Fibroblast of pulmonary artery (primary cell): ENCODE results near the gene ZNF638.

Experiments used
- DNase-seq: peaks from one replicate; pipeline ENCODE4 v3.0.0-alpha.2; 2010; ENCODE audit warnings: low read depth
- H3K4me3 ChIP-seq: replicated peaks from 2 replicates; pipeline ENCODE4 v1.5.1; 2011; ENCODE audit warnings: low read depth, mild to moderate bottlenecking, control low read depth, low read length, moderate library complexity
- CTCF ChIP-seq: IDR thresholded peaks from 2 replicates; pipeline ENCODE4 v1.5.1; 2011; ENCODE audit warnings: mild to moderate bottlenecking, control low read depth, low read length, inconsistent platforms; ENCODE audit errors: missing control alignments

The ZNF638 gene

GRCh38 chr2:71462641-71463341, 131.2 kb downstream of the ZNF638 start:
- no peak for DNase-seq
- H3K4me3 ChIP-seq, result no peak overlapping the region
- TF ChIP-seq CTCF, result no peak

- no peak overlapping the region for H3K4me3 ChIP-seq
- TF ChIP-seq CTCF, result no peak
- DNase-seq, result no peak
Measured at GRCh38 chr2:71463342-71463654, 131.7 kb downstream of the ZNF638 start.

GRCh38 chr2:71464389-71464788, 132.8 kb downstream of the ZNF638 start:
- TF ChIP-seq CTCF, result no peak
- no peak overlapping the region for H3K4me3 ChIP-seq
- DNase-seq, result no peak

GRCh38 chr2:71465356-71465755, 133.8 kb downstream of the ZNF638 start:
- H3K4me3 ChIP-seq, result no peak overlapping the region
- DNase-seq, result no peak
- TF ChIP-seq CTCF, result no peak

GRCh38 chr2:71465961-71466300, 134.3 kb downstream of the ZNF638 start:
- H3K4me3 ChIP-seq, result peak overlapping the region; percentile 62
- TF ChIP-seq CTCF, result no peak
- DNase-seq, result no peak

- TF ChIP-seq CTCF, result no peak
- DNase-seq, result no peak
- H3K4me3 ChIP-seq, result peak overlapping the region; percentile 62
Measured at GRCh38 chr2:71466301-71467179, 135.0 kb downstream of the ZNF638 start.
